Colon (tissue), 2 donors: ENCODE measurements around the gene CPLANE2.
"Not testable (repeated sequence)": the region's sequence is repeated elsewhere in the genome, so short reads cannot be mapped to it uniquely, and the experiment has no call there.

Experiments used
- FAIRE-seq: peaks from 2 replicates; lab custom pipeline; 2012; peaks lifted over from hg19 to GRCh38; lab: Jason Lieb, UNC
- donor health status: control.
- donor health status: control.

CPLANE2 gene

GRCh38 chr1:16208270-16208987 is 28.6 kb downstream of the CPLANE2 start:
- FAIRE-seq: no peak

GRCh38 chr1:16207318-16208269 is 29.4 kb downstream of the CPLANE2 start:
- FAIRE-seq: no peak

- no peak for FAIRE-seq
These were observed 30.3 kb downstream of the CPLANE2 start for GRCh38 chr1:16206547-16207317.

- FAIRE-seq: no peak
These were observed 31.0 kb downstream of the CPLANE2 start for GRCh38 chr1:16205891-16206546.

GRCh38 chr1:16205334-16205671 is 31.7 kb downstream of the CPLANE2 start:
- FAIRE-seq: no peak

GRCh38 chr1:16204634-16205333 is 32.2 kb downstream of the CPLANE2 start:
- FAIRE-seq: no peak

GRCh38 chr1:16204216-16204615 is 32.8 kb downstream of the CPLANE2 start:
- no peak for FAIRE-seq

- FAIRE-seq: no peak
These were observed 33.4 kb downstream of the CPLANE2 start for GRCh38 chr1:16203550-16203949.

GRCh38 chr1:16202281-16203210 is 34.4 kb downstream of the CPLANE2 start:
- no peak for FAIRE-seq

GRCh38 chr1:16199700-16200099 is 37.3 kb downstream of the CPLANE2 start:
- no peak for FAIRE-seq

GRCh38 chr1:16199157-16199501 is 37.9 kb downstream of the CPLANE2 start:
- FAIRE-seq: no peak

GRCh38 chr1:16198444-16199156 is 38.4 kb downstream of the CPLANE2 start:
- no peak for FAIRE-seq

GRCh38 chr1:16196874-16197273 is 40.1 kb downstream of the CPLANE2 start:
- no peak for FAIRE-seq

GRCh38 chr1:16196139-16196538 is 40.8 kb downstream of the CPLANE2 start:
- not testable (repeated sequence) for FAIRE-seq

GRCh38 chr1:16195518-16195905 is 41.5 kb downstream of the CPLANE2 start:
- FAIRE-seq: no peak

- FAIRE-seq: no peak
These were observed 45.0 kb downstream of the CPLANE2 start for GRCh38 chr1:16191916-16192546.

GRCh38 chr1:16191309-16191708 is 45.7 kb downstream of the CPLANE2 start:
- no peak for FAIRE-seq

GRCh38 chr1:16189921-16190621 is 46.9 kb downstream of the CPLANE2 start:
- no peak for FAIRE-seq

GRCh38 chr1:16189003-16189402 is 48.0 kb downstream of the CPLANE2 start:
- no peak for FAIRE-seq
